Gastroesophageal sphincter (tissue), 4 donors: ENCODE data around the gene STARD13. TPM values are rescaled to one million over a fixed set of nuclear protein-coding genes. Genes with fewer than 3 reads are reported as not detected.

ENCODE experiments used
- ATAC-seq: fragments of 150-250 bp; one replicate; pipeline ENCODE4 v1.9.1; 2016; ENCODE audit warnings: mild to moderate bottlenecking, moderate library complexity
- H3K27ac ChIP-seq, 4 donors: fragments of 200-600 bp; sonication (generic) in 3 of 4; 1 replicate in 3 of 4; 2 replicates in 1 of 4; pipeline ENCODE4 v1.5.1; 2016 to 2019
- H3K27me3 ChIP-seq: fragments of 200-600 bp; sonication (generic); one replicate; pipeline ENCODE4 v1.5.1; 2019
- H3K36me3 ChIP-seq, 2 donors: fragments of 200-600 bp; sonication (generic); one replicate each; pipeline ENCODE4 v1.5.1; 2019; ENCODE audit warnings: control low read depth in 1 of 2
- H3K4me1 ChIP-seq, 3 donors: fragments of 200-600 bp; sonication (generic); 1 replicate in 2 of 3; 2 replicates in 1 of 3; pipeline ENCODE4 v1.5.1; 2016 to 2019; ENCODE audit warnings: control low read depth in 2 of 3
- H3K4me3 ChIP-seq, 2 donors: fragments of 200-600 bp; sonication (generic); one replicate each; pipeline ENCODE4 v1.5.1; 2019; ENCODE audit warnings: mild to moderate bottlenecking in 1 of 2, moderate library complexity in 1 of 2
- H3K9me3 ChIP-seq, 3 donors: fragments of 200-600 bp; sonication (generic); one replicate each; pipeline ENCODE4 v1.5.1; 2017 to 2019; ENCODE audit warnings: control low read depth in 2 of 3
- CTCF ChIP-seq, 4 experiments: fragments of 200-600 bp in 2 of 4; fragments of 450-650 bp in 2 of 4; sonication (generic) in 1 of 4; IDR thresholded peaks; one replicate each; pipeline ENCODE4 v1.5.1; 2017 to 2019; ENCODE audit warnings: antibody characterized with exemption in 4 of 4, mild to moderate bottlenecking in 2 of 4, moderate library complexity in 2 of 4
- EP300 ChIP-seq: sonication (generic); formaldehyde crosslinking; IDR thresholded peaks from one replicate; pipeline ENCODE4 v1.6.1; 2017; ENCODE audit warnings: antibody characterized with exemption, mild to moderate bottlenecking
- POLR2A ChIP-seq, 2 donors: fragments of 450-650 bp; IDR thresholded peaks; one replicate each; pipeline ENCODE4 v1.6.1; 2017; ENCODE audit warnings: antibody characterized with exemption in 2 of 2, mild to moderate bottlenecking in 2 of 2, moderate library complexity in 1 of 2
- POLR2AphosphoS5 ChIP-seq: sonication (generic); formaldehyde crosslinking; IDR thresholded peaks from one replicate; pipeline ENCODE4 v1.6.1; 2017; ENCODE audit warnings: antibody characterized with exemption
- WGBS, 2 donors: methylation state at CpG; one replicate each; pipeline ENCODE4 v1.1.5; 2018; ENCODE audit warnings: low coverage in 1 of 2; 5-methylcytosine and 5-hydroxymethylcytosine counted together
- total RNA-seq, 4 donors: library from RNA; depleted of rRNA; stranded (reverse); fragments of >200 nt; gene quantifications; one replicate each; pipeline ENCODE4 v1.1.0, GENCODE V29; 2016

Gene STARD13
- total RNA-seq, 4 donors from 2014 or later, result 46.2 to 63.3 (median 49.3) TPM

- peak; percentile 80 for ATAC-seq
Observed at GRCh38 chr13:33321686-33322542, 36.4 kb upstream of the STARD13 start.

GRCh38 chr13:33319859-33320258, 34.3 kb upstream of the STARD13 start:
- no peak for TF ChIP-seq POLR2A (IDR thresholded peaks at IDR 0.05)
- TF ChIP-seq POLR2AphosphoS5, result no peak
- no peak for TF ChIP-seq EP300
- no peak for TF ChIP-seq CTCF (IDR thresholded peaks at IDR 0.05)
- H3K4me3 ChIP-seq, result no peak overlapping the region
- no peak for ATAC-seq
- H3K9me3 ChIP-seq, result no peaks in the 10 kb centered on the region
- H3K27ac ChIP-seq, result no peak overlapping the region
- H3K27me3 ChIP-seq, result no peaks in the 10 kb centered on the region
- H3K36me3 ChIP-seq, result no peaks in the 10 kb centered on the region
- H3K4me1 ChIP-seq, result peaks cover 0 to 26% (median 10%) of the 10 kb centered on the region in 3 donors
- WGBS, 2 donors, result 78 to 94% methylated on average over 1 of the region's 1 CpG

More at GRCh38 chr13:33321686-33322542, 36.4 kb upstream of the STARD13 start:
- Histone ChIP-seq H3K4me1 (peaks cover 0 to 30% (median 10%) of the 10 kb centered on the region in 3 donors), H3K9me3 (no peaks in the 10 kb centered on the region), H3K27ac (peak overlapping the region in 3 of 4 donors; percentile 46 to 62 (median 61)), H3K27me3 (no peaks in the 10 kb centered on the region), H3K4me3 (peak overlapping the region in 1 of 2 donors; percentile 13), H3K36me3 (no peaks in the 10 kb centered on the region)
- 42 to 55% methylated on average over 11 of the region's 11 CpGs for WGBS, 2 donors
- TF ChIP-seq POLR2AphosphoS5, result no peak
- TF ChIP-seq EP300, result no peak
- TF ChIP-seq POLR2A (IDR thresholded peaks at IDR 0.05), result no peak
- TF ChIP-seq CTCF (IDR thresholded peaks at IDR 0.05), result no peak

GRCh38 chr13:33318744-33319143, 33.2 kb upstream of the STARD13 start:
- Histone ChIP-seq H3K4me3 (no peak overlapping the region), H3K27ac (no peak overlapping the region), H3K9me3 (no peaks in the 10 kb centered on the region), H3K27me3 (no peaks in the 10 kb centered on the region), H3K36me3 (no peaks in the 10 kb centered on the region), H3K4me1 (peaks cover 0 to 15% (median 7%) of the 10 kb centered on the region in 3 donors)
- TF ChIP-seq POLR2AphosphoS5 (no peak), CTCF (IDR thresholded peaks at IDR 0.05) (no peak), EP300 (no peak), POLR2A (IDR thresholded peaks at IDR 0.05) (no peak)
- WGBS, 2 donors, result 77 to 82% methylated on average over 2 of the region's 2 CpGs
- ATAC-seq, result no peak

- no peak for TF ChIP-seq POLR2A (IDR thresholded peaks at IDR 0.05)
- no peak for TF ChIP-seq EP300
- TF ChIP-seq POLR2AphosphoS5, result no peak
- no peak for TF ChIP-seq CTCF (IDR thresholded peaks at IDR 0.05)
- H3K9me3 ChIP-seq, result no peaks in the 10 kb centered on the region
- H3K27ac ChIP-seq, result no peak overlapping the region
- H3K36me3 ChIP-seq, result no peaks in the 10 kb centered on the region
- no peaks in the 10 kb centered on the region for H3K27me3 ChIP-seq
- H3K4me1 ChIP-seq, result peaks cover 0 to 13% (median 2%) of the 10 kb centered on the region in 3 donors
- ATAC-seq, result no peak
- H3K4me3 ChIP-seq, result no peak overlapping the region
- WGBS, 2 donors, result 84 to 88% methylated on average over 3 of the region's 3 CpGs
Observed at GRCh38 chr13:33318037-33318436, 32.5 kb upstream of the STARD13 start.

GRCh38 chr13:33316890-33317289, 31.3 kb upstream of the STARD13 start:
- Histone ChIP-seq H3K36me3 (no peaks in the 10 kb centered on the region), H3K27me3 (no peaks in the 10 kb centered on the region), H3K4me1 (peaks cover 6 to 14% (median 6%) of the 10 kb centered on the region in 3 donors), H3K4me3 (no peak overlapping the region), H3K27ac (no peak overlapping the region), H3K9me3 (no peaks in the 10 kb centered on the region)
- WGBS, 2 donors, result 100% methylated on average over 1 of the region's 1 CpG; no CpG with 5 or more reads in 1 of the 2 donors
- TF ChIP-seq EP300 (no peak), POLR2A (IDR thresholded peaks at IDR 0.05) (no peak), CTCF (IDR thresholded peaks at IDR 0.05) (no peak), POLR2AphosphoS5 (no peak)
- ATAC-seq, result no peak
